ENCODE measurements around the gene ARAP3.
"Not testable (repeated sequence)": the region's sequence is repeated elsewhere in the genome, so short reads cannot be mapped to it uniquely, and the experiment has no call there.

The ARAP3 gene, protein sequence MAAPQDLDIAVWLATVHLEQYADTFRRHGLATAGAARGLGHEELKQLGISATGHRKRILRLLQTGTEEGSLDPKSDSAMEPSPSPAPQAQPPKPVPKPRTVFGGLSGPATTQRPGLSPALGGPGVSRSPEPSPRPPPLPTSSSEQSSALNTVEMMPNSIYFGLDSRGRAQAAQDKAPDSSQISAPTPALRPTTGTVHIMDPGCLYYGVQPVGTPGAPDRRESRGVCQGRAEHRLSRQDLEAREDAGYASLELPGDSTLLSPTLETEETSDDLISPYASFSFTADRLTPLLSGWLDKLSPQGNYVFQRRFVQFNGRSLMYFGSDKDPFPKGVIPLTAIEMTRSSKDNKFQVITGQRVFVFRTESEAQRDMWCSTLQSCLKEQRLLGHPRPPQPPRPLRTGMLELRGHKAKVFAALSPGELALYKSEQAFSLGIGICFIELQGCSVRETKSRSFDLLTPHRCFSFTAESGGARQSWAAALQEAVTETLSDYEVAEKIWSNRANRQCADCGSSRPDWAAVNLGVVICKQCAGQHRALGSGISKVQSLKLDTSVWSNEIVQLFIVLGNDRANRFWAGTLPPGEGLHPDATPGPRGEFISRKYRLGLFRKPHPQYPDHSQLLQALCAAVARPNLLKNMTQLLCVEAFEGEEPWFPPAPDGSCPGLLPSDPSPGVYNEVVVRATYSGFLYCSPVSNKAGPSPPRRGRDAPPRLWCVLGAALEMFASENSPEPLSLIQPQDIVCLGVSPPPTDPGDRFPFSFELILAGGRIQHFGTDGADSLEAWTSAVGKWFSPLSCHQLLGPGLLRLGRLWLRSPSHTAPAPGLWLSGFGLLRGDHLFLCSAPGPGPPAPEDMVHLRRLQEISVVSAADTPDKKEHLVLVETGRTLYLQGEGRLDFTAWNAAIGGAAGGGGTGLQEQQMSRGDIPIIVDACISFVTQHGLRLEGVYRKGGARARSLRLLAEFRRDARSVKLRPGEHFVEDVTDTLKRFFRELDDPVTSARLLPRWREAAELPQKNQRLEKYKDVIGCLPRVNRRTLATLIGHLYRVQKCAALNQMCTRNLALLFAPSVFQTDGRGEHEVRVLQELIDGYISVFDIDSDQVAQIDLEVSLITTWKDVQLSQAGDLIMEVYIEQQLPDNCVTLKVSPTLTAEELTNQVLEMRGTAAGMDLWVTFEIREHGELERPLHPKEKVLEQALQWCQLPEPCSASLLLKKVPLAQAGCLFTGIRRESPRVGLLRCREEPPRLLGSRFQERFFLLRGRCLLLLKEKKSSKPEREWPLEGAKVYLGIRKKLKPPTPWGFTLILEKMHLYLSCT (N-terminal part only)

DNA sequence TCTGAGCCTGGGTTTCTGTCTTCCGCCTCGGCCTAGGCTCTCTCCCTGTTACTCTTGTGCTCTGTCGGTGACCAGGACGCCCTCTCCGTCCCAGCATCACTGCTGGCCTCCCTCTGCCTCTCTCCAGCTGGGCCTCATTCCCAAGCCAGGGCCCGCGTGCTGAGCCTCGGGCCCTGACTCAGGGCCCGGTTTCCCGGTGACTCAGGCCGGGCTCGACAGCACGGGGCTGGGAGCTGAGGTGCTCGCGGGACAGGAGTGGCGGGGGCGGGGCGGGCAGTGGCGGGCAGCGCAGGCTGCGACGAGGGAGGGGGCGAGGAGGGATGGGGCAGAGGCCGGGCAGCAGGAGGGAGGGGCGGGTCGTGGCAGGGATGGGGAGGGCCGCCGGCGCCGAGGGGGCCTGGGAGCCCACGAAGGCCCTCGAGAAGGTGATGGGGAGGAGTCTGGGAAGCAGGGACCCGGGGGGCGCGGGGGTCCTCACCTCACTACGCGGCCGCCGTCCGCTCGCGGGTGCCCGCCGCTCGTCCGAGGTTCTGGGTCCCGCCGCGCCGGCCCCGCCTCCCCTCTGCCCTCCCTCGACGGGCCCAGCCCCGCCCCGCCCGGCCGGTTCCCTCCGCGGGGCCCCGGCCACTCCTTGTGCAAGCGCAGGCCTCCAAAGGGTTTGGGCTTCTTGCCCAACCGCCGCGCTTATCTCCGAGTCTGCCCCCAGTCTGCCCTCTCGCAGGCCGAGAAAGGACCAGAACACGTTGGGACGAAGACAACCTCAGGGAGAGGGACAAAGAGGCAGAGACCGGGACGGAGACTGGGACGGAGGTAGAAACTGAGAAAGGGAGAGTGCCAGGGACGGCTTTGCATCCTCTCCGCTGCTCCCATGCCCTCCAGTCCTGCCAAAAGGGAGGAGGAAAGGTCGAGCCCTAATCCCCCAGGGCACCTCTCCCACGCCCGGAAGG is at the start of gene ARAP3:
Gene ARAP3 (minus strand): TSS at position 536 of the 947 bp plus-strand sequence. CDS start 1,744 bp downstream, outside the sequence.
- in situ Hi-C loops (cut with HindIII; ENCODE audit: low sequenced_read_pairs), result no loop called here

- in situ Hi-C loops (cut with HindIII; ENCODE audit: low sequenced_read_pairs), result loop anchor here (5.0 kb wide), 1 partner anchor 38 kb away; no protein-coding TSS in a partner anchor
Observed at GRCh38 chr5:141729387-141730006, 47.5 kb upstream of the ARAP3 start.

GRCh38 chr5:141725891-141726290 is 43.9 kb upstream of the ARAP3 start:
- in situ Hi-C loops (cut with HindIII; ENCODE audit: low sequenced_read_pairs), result no loop called here

- in situ Hi-C loops (cut with HindIII; ENCODE audit: low sequenced_read_pairs), result not testable (repeated sequence)
Observed at GRCh38 chr5:141725174-141725573, 43.1 kb upstream of the ARAP3 start.

DNA sequence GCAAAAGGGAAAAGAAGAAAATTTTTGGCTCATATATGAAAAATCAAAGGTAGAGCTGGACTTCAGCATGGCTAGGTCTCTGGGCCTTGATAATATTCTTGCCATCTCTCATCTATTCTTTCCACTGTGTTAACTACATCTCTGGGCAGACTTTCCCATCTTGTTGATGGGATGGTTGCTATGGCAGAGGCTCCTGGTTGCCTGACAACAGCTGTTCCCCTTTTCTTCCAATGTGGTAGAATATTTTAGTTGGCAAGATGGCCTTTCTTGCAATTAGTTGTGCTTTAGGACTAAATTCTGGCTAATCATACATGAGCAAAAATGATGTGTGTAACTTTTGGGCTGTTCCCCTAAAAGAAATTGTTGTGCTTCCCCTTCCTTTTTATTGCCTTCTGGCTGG is 40.2 kb upstream of the ARAP3 start:
- in situ Hi-C loops (cut with HindIII; ENCODE audit: low sequenced_read_pairs), result no loop called here

DNA sequence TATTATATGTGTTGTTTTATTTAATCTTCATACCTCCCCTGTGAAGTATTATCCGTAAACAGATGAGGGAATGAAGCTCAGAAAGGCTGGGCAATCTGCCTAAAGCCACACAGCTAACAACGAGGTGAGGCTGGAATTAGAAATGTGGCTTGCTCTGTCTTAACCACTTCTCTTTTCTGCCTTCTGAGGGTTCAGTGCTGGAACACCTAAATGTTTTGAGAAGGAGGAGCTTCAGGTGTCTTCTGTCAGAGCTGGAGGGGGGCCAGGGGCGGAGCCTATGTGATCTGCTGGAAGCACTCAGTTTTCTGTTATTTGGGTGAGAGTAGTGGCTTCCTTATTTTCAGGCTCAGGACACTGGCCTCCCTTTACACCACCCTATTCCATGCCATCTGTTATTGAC is 35.0 kb upstream of the ARAP3 start:
- in situ Hi-C loops (cut with HindIII; ENCODE audit: low sequenced_read_pairs), result loop anchor here (5.0 kb wide), 1 partner anchor 35 kb away; no protein-coding TSS in a partner anchor

- in situ Hi-C loops (cut with HindIII; ENCODE audit: low sequenced_read_pairs), result loop anchor here (5.0 kb wide), 1 partner anchor 36 kb away; no protein-coding TSS in a partner anchor
Observed at GRCh38 chr5:141716468-141716867, 34.4 kb upstream of the ARAP3 start.

GRCh38 chr5:141716009-141716408 is 34.0 kb upstream of the ARAP3 start:
- in situ Hi-C loops (cut with HindIII; ENCODE audit: low sequenced_read_pairs), result loop anchor here (5.0 kb wide), 1 partner anchor 36 kb away; no protein-coding TSS in a partner anchor

DNA sequence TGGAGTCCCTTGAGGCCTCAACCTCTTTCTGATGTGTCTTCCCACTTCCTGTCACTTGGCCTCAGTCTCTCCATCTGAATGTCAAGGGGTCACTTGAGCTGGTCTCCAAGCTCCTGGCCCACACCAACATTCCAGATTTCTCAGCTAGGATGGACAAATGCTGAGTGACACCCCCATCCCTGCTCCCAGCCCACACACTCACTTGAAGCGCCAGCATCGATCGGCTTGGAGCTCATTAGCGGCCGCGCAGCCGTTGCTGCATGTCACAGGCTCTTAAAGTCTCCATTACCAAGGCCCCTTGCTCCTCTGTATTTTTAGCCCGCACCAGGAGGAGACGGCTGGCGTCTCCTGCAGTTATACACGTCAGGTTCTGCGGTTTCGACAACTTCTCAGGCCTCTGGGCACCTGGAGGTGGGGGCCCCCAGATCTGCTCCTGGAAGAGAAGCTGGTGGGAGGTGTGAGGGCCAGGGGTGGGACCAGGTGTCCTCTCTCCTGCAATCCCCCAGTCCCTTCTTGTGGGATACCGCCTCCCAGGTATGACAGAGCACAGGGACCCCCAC is 33.4 kb upstream of the ARAP3 start:
- in situ Hi-C loops (cut with HindIII; ENCODE audit: low sequenced_read_pairs), result loop anchor here (5.0 kb wide), 1 partner anchor 37 kb away; no protein-coding TSS in a partner anchor

DNA sequence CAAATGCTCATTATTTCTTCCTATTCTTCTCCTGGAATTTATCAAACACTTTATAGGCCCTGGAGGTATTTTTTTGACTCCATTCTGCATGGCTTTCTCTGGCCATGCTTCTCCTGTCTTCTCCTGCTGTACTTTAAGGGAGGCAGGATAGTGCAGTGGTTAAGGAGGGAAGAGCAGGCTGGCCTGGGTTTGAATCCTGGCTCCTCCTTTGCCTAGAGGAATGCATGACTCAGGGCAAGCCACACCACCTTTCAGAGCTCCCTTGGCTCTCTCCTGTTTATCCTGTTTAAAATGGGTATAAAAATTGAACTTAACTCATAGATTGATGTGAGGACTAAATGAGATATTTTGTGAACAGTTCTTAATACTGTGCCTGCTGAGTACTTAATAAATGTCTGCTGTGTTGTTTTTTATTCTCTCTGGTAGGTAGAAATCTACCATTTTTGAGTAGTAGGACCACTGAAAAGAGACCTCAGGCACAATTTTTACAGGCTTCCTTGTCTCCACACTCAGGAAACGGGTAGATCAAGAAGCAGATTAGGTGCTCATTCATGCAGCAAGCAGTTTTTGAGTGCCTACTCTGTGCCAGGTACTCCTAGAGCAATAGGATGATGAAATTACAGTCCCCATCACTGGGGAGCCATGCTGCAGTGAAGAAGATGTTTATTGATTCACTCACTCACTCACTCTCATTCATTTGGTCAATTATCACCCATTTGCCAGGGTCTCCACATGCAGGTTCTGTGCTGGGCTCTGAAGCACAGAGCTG is 32.7 kb upstream of the ARAP3 start:
- in situ Hi-C loops (cut with HindIII; ENCODE audit: low sequenced_read_pairs), result loop anchor here (5.0 kb wide), 1 partner anchor 38 kb away; no protein-coding TSS in a partner anchor

DNA sequence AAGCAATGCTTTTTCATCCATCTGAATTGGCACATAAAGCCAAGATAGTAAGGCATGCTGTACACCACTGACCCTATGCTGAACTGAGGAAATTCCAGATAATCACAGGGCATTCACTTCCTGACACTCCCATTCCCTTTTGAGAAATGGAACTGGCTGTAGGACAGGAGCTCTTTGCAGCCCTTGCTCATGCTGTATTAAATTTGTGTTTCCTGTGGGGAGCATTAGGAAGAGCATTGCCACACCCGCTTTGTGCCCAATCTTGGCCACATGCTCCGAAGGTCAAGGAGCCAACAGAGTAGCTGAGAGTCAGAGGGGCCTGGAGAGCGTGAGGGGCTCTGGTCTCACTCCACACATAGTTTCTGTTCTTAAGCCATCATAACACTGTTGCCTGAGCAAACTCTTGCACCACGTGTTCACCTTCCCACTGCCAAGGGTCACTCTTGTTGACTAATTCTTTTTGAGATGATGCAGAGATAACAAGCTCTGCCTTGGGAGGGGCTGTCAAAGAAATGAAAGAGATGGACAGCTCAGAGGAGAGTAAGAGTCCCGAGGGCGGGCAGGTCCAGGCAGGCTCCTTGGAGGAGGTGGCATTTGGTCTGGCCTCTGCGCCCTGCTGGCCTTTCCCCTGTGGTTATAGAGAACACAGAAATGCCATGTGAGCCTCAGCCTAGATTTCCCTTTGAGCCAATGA is 31.7 kb upstream of the ARAP3 start:
- in situ Hi-C loops (cut with HindIII; ENCODE audit: low sequenced_read_pairs), result no loop called here

DNA sequence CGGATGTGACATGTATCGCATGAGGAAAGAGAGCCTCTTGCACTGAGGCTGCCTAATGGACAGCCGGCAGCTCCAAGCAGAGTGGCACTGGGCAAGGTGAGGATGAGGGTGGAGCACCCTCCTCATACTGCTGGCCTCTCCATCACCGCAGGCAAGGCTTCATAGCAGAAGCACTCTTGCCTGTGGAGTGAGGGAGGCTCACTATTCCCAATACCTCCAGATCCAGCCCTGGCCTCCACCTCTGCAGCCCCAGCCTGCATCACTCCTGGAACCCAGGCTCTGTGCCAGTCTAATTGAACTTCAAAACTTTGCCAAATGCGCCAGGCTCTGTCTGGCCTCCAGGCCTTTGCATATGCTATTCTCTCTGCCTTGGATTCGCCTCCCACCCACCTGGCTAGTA is 29.7 kb upstream of the ARAP3 start:
- in situ Hi-C loops (cut with HindIII; ENCODE audit: low sequenced_read_pairs), result no loop called here

- in situ Hi-C loops (cut with HindIII; ENCODE audit: low sequenced_read_pairs), result no loop called here
Observed at GRCh38 chr5:141709699-141710267, 27.8 kb upstream of the ARAP3 start.

DNA sequence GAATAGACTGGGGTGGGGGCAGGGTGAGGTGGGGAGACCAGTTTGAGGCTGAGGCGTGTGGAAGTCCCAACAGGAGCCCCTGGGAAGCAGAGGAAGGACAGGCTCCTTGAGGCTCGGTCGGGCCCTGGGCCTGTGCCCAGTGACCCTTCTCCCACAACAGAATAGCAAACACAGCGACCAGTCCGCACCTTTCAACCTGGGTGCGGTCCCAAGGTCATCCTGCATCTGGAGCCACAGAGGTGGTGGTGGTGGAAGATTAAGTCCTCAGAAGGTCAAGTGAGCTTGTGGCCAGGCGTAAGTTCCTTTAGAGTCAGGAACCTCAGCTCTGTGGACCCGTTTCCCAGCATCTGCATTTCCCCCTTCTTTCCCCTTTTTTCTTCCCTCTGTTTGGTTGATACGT is 26.0 kb upstream of the ARAP3 start:
- in situ Hi-C loops (cut with HindIII; ENCODE audit: low sequenced_read_pairs), result no loop called here

DNA sequence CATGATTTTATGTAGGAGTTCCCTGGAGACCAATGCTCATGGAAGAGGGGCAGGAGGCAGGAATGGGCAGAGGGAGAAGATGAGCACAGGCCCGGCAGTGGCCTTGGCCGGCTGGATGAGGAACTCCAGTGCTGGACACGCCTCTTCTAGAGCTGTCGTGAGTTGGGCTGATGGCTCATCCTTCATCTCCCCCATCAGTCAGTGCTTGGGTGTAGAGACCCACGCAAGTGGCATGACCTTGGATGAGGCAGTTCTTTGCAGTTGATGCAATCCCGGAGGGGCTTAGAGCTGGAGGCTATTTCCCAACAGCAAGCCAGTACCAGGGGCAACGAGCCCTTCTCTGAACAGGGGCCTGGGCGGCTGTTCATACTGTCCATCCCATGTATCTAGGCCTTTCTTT is 25.5 kb upstream of the ARAP3 start:
- in situ Hi-C loops (cut with HindIII; ENCODE audit: low sequenced_read_pairs), result no loop called here

GRCh38 chr5:141706121-141706520 is 24.1 kb upstream of the ARAP3 start:
- in situ Hi-C loops (cut with HindIII; ENCODE audit: low sequenced_read_pairs), result no loop called here

DNA sequence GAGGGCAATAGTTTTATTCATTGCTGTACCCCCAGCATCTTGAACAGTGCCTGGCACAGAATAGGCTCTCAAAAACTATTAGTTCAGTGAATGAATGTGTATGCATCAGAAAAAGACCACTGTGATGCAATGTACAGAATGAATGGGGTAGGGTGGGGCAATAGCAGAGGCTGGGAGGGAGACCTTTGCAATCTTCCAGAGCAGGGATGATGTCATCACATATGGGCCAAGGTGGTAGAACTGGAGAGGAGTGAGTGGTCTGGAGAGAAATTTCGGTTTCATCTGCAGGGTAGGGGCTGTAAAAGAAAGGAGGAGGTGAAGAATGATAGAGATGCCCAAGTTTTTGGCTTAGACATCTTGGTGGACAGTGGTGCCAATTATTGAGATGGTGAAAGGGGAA is 23.4 kb upstream of the ARAP3 start:
- in situ Hi-C loops (cut with HindIII; ENCODE audit: low sequenced_read_pairs), result no loop called here

Measured in DLD1 (cell line).